ENCODE measurements around the gene TTLL1.
A peak's percentile ranks its signal among the peaks of the same experiment; 100 is the strongest.
"Not testable (repeated sequence)": the region's sequence is repeated elsewhere in the genome, so short reads cannot be mapped to it uniquely, and the experiment has no call there.

The TTLL1 gene

GRCh38 chr22:43031617-43032016 is 57.6 kb downstream of the TTLL1 start:
- H3K4me2 ChIP-seq (ENCODE audit: low read length), result no peak overlapping the region
- H3K27ac ChIP-seq (ENCODE audit: low read depth, low read length), result no peak overlapping the region
- no peaks in the 10 kb centered on the region for H3K9me3 ChIP-seq (ENCODE audit: control insufficient read depth, insufficient read depth, low read length)

GRCh38 chr22:43018615-43019014 is 70.6 kb downstream of the TTLL1 start:
- H3K9me3 ChIP-seq (ENCODE audit: control insufficient read depth, insufficient read depth, low read length), result no peaks in the 10 kb centered on the region
- no peaks in the 10 kb centered on the region for H3K27me3 ChIP-seq (ENCODE audit: control insufficient read depth, low read length)
- peaks cover 1% of the 10 kb centered on the region; the same call in 1 of the 2 replicates for H4K20me1 ChIP-seq (ENCODE audit: control insufficient read depth, insufficient read depth, low read depth, low read length)
- H3K79me2 ChIP-seq (ENCODE audit: control insufficient read depth, low read length), result peaks cover 11% of the 10 kb centered on the region
- H3K4me3 ChIP-seq (ENCODE audit: low read length), result no peak overlapping the region
- H3K36me3 ChIP-seq (ENCODE audit: control insufficient read depth, low read length), result no peaks in the 10 kb centered on the region
- no peaks in the 10 kb centered on the region for H3K9me2 ChIP-seq (replicated peaks; ENCODE audit: control insufficient read depth, low read length)
- no peak overlapping the region for H3K4me2 ChIP-seq (ENCODE audit: low read length)
- peaks cover 12% of the 10 kb centered on the region for H3K4me1 ChIP-seq (ENCODE audit: control insufficient read depth, low read length)
- H3F3A ChIP-seq (ENCODE audit: control insufficient read depth, insufficient read depth), result no peaks in the 10 kb centered on the region
- H3K27ac ChIP-seq (ENCODE audit: low read depth, low read length), result no peak overlapping the region
- TF ChIP-seq EZH2phosphoT487 (IDR thresholded peaks at IDR 0.05; ENCODE audit: borderline replicate concordance, low read length), result no peak
- no peak for TF ChIP-seq CTCF (IDR thresholded peaks at IDR 0.05; ENCODE audit: low read depth, low read length, poor library complexity, severe bottlenecking)

More at GRCh38 chr22:43031617-43032016, 57.6 kb downstream of the TTLL1 start:
- no peaks in the 10 kb centered on the region for H3K9me2 ChIP-seq (replicated peaks; ENCODE audit: control insufficient read depth, low read length)
- H3K27me3 ChIP-seq (ENCODE audit: control insufficient read depth, low read length), result no peaks in the 10 kb centered on the region
- no peaks in the 10 kb centered on the region for H3K4me1 ChIP-seq (ENCODE audit: control insufficient read depth, low read length)
- no peaks in the 10 kb centered on the region for H3K36me3 ChIP-seq (ENCODE audit: control insufficient read depth, low read length)
- H4K20me1 ChIP-seq (ENCODE audit: control insufficient read depth, insufficient read depth, low read depth, low read length), result 0 out of 2 replicates have a peak, but pooled peaks cover 4% of the 10 kb centered on the region
- no peak overlapping the region for H3K4me3 ChIP-seq (ENCODE audit: low read length)
- H3K79me2 ChIP-seq (ENCODE audit: control insufficient read depth, low read length), result no peaks in the 10 kb centered on the region
- no peak for TF ChIP-seq EZH2phosphoT487 (IDR thresholded peaks at IDR 0.05; ENCODE audit: borderline replicate concordance, low read length)
- TF ChIP-seq CTCF (IDR thresholded peaks at IDR 0.05; ENCODE audit: low read depth, low read length, poor library complexity, severe bottlenecking), result no peak
- no peaks in the 10 kb centered on the region for H3F3A ChIP-seq (ENCODE audit: control insufficient read depth, insufficient read depth)

GRCh38 chr22:43017525-43018460 is 71.4 kb downstream of the TTLL1 start:
- TF ChIP-seq EZH2phosphoT487 (IDR thresholded peaks at IDR 0.05; ENCODE audit: borderline replicate concordance, low read length) (no peak), CTCF (IDR thresholded peaks at IDR 0.05; ENCODE audit: low read depth, low read length, poor library complexity, severe bottlenecking) (no peak)
- no peak overlapping the region for H3K4me2 ChIP-seq (ENCODE audit: low read length)

GRCh38 chr22:43016150-43016549 is 73.0 kb downstream of the TTLL1 start:
- not testable (repeated sequence) for H3K27ac ChIP-seq (ENCODE audit: low read depth, low read length); H3K9me3 ChIP-seq (ENCODE audit: control insufficient read depth, insufficient read depth, low read length); H3K36me3 ChIP-seq (ENCODE audit: control insufficient read depth, low read length); H3K9me2 ChIP-seq (replicated peaks; ENCODE audit: control insufficient read depth, low read length); H3K27me3 ChIP-seq (ENCODE audit: control insufficient read depth, low read length); H3F3A ChIP-seq (ENCODE audit: control insufficient read depth, insufficient read depth); H4K20me1 ChIP-seq (ENCODE audit: control insufficient read depth, insufficient read depth, low read depth, low read length)
- peaks cover 18% of the 10 kb centered on the region for H3K4me1 ChIP-seq (ENCODE audit: control insufficient read depth, low read length)
- peaks cover 36% of the 10 kb centered on the region for H3K79me2 ChIP-seq (ENCODE audit: control insufficient read depth, low read length)
- H3K4me2 ChIP-seq (ENCODE audit: low read length), result peak overlapping the region; percentile 98
- H3K4me3 ChIP-seq (ENCODE audit: low read length), result peak overlapping the region; percentile 83; the same call in 1 of the 2 replicates

More at GRCh38 chr22:43017525-43018460, 71.4 kb downstream of the TTLL1 start:
- Histone ChIP-seq H3K4me3 (ENCODE audit: low read length) (no peak overlapping the region), H3F3A (ENCODE audit: control insufficient read depth, insufficient read depth) (no peaks in the 10 kb centered on the region), H3K79me2 (ENCODE audit: control insufficient read depth, low read length) (peaks cover 19% of the 10 kb centered on the region), H3K27me3 (ENCODE audit: control insufficient read depth, low read length) (no peaks in the 10 kb centered on the region), H4K20me1 (ENCODE audit: control insufficient read depth, insufficient read depth, low read depth, low read length) (peaks cover 6% of the 10 kb centered on the region; the same call in 1 of the 2 replicates), H3K27ac (ENCODE audit: low read depth, low read length) (no peak overlapping the region), H3K4me1 (ENCODE audit: control insufficient read depth, low read length) (peaks cover 18% of the 10 kb centered on the region), H3K36me3 (ENCODE audit: control insufficient read depth, low read length) (no peaks in the 10 kb centered on the region), H3K9me3 (ENCODE audit: control insufficient read depth, insufficient read depth, low read length) (no peaks in the 10 kb centered on the region), H3K9me2 (replicated peaks; ENCODE audit: control insufficient read depth, low read length) (no peaks in the 10 kb centered on the region)

Measured in DOHH2 (cell line).